HCT116 (cell line): ENCODE measurements around the gene HSPA12A. TPM values are rescaled to one million over a fixed set of nuclear protein-coding genes. Genes with fewer than 3 reads are reported as not detected.
"Not testable (repeated sequence)": the region's sequence is repeated elsewhere in the genome, so short reads cannot be mapped to it uniquely, and the experiment has no call there.

ENCODE experiments used
- ATAC-seq: fragments of 200-7000 bp; cut with Tn5 transposase; 2 replicates; pipeline ENCODE4 v1.9.1; 2020; ENCODE audit warnings: mild to moderate bottlenecking, moderate library complexity
- BruUV-seq: library from RNA; stranded (reverse); fragments of 400-500 nt; replicated peaks from 2 replicates; lab custom pipeline; 2021; lab: Mats Ljungman, UMichigan
- CTCF ChIA-PET: fragments of 300-600 bp; sonication (Branson Sonifier 250); formaldehyde crosslinking; loops from one replicate; lab custom pipeline; 2021; ENCODE audit warnings: antibody characterized with exemption; lab: Charles Lee
- POLR2A ChIA-PET: fragments of 300-600, 350-600 bp; sonication (Branson Sonifier 250); formaldehyde crosslinking; loops from one replicate; lab custom pipeline; 2021; ENCODE audit warnings: antibody characterized with exemption; lab: Charles Lee
- RAD21 ChIA-PET, 2 experiments: fragments of 300-600 bp; sonication (Branson Sonifier 250); formaldehyde crosslinking; loops; one replicate each; lab custom pipeline; 2023; ENCODE audit warnings: low total read pairs in 2 of 2; ENCODE audit not compliant: uncharacterized antibody in 2 of 2, unreplicated experiment in 2 of 2, low non-redundant PET in 1 of 2; lab: Charles Lee
- DNase-seq: peaks from one replicate; pipeline ENCODE4 v3.0.0-alpha.2; 2010; ENCODE audit warnings: low read depth, low spot score
- H2AFZ ChIP-seq: fragments of 200-600 bp; shearing (Covaris generic), sonication (generic); 2 replicates; pipeline ENCODE4 v1.6.1; 2017; ENCODE audit warnings: low read depth, mixed run types, mixed read lengths, antibody characterized with exemption, low read length; ENCODE audit not compliant: poor library complexity, severe bottlenecking
- H3K27ac ChIP-seq: 2 replicates; pipeline ENCODE4 v1.5.1; 2012; ENCODE audit warnings: low read depth, low read length
- H3K27me3 ChIP-seq: fragments of 200-600 bp; sonication (generic); 2 replicates; pipeline ENCODE4 v1.6.1; 2016; ENCODE audit warnings: mixed run types, low read length, mixed read lengths; ENCODE audit not compliant: insufficient read depth
- H3K36me3 ChIP-seq, 2 experiments: fragments of 200-500 bp in 1 of 2; fragments of 200-600 bp in 1 of 2; sonication (Bioruptor generic) in 1 of 2; sonication (generic) in 1 of 2; 2 replicates each; pipeline versions ENCODE4 v1.5.1 to v1.6.1; 2014 to 2016; ENCODE audit warnings: low read length in 2 of 2, inconsistent platforms in 1 of 2, mixed read lengths in 1 of 2, mixed run types in 1 of 2; ENCODE audit not compliant: insufficient read depth in 2 of 2, control insufficient read depth in 1 of 2
- H3K4me1 ChIP-seq, 2 experiments: fragments of 200-600 bp in 1 of 2; sonication (generic) in 1 of 2; 2 replicates each; pipeline versions ENCODE4 v1.5.1 to v1.6.1; 2012 to 2017; ENCODE audit warnings: low read length in 2 of 2, inconsistent platforms in 1 of 2, mild to moderate bottlenecking in 1 of 2, mixed read lengths in 1 of 2, mixed run types in 1 of 2, moderate library complexity in 1 of 2; ENCODE audit not compliant: insufficient read depth in 2 of 2, control insufficient read depth in 1 of 2
- H3K4me2 ChIP-seq: fragments of 200-600 bp; sonication (generic); 2 replicates; pipeline ENCODE4 v1.6.1; 2017; ENCODE audit warnings: mixed run types, low read length, mixed read lengths
- H3K4me3 ChIP-seq, 2 experiments: fragments of 200-600 bp in 1 of 2; sonication (generic) in 1 of 2; replicated peaks in 1 of 2; 2 replicates each; pipeline ENCODE4 v1.5.1; 2011 to 2016; ENCODE audit warnings: low read length in 2 of 2, control low read depth in 1 of 2, low read depth in 1 of 2, mild to moderate bottlenecking in 1 of 2, mixed read lengths in 1 of 2, mixed run types in 1 of 2
- H3K79me2 ChIP-seq: fragments of 200-600 bp; sonication (generic); 2 replicates; pipeline ENCODE4 v1.6.1; 2017; ENCODE audit warnings: mild to moderate bottlenecking, mixed run types, low read length, moderate library complexity, mixed read lengths; ENCODE audit not compliant: insufficient read depth
- H3K9ac ChIP-seq: fragments of 200-600 bp; sonication (generic); 2 replicates; pipeline ENCODE4 v1.6.1; 2016; ENCODE audit warnings: low read length, mixed read lengths
- H3K9me2 ChIP-seq: fragments of 200-600 bp; sonication (generic), shearing (Covaris generic); 2 replicates; pipeline ENCODE4 v1.6.1; 2017; ENCODE audit warnings: mixed run types, mild to moderate bottlenecking, moderate library complexity; ENCODE audit not compliant: insufficient read depth
- H3K9me3 ChIP-seq, 2 experiments: fragments of 200-500 bp in 1 of 2; fragments of 200-600 bp in 1 of 2; sonication (Bioruptor generic) in 1 of 2; sonication (generic) in 1 of 2; 2 replicates each; pipeline ENCODE4 v1.6.1; 2014 to 2017; ENCODE audit warnings: low read length in 2 of 2, mixed read lengths in 2 of 2, inconsistent platforms in 1 of 2, low read depth in 1 of 2, mild to moderate bottlenecking in 1 of 2, mixed run types in 1 of 2, moderate library complexity in 1 of 2; ENCODE audit not compliant: control insufficient read depth in 1 of 2, insufficient read depth in 1 of 2
- H4K20me1 ChIP-seq: fragments of 200-600 bp; sonication (generic), shearing (Covaris generic); 2 replicates; pipeline ENCODE4 v1.6.1; 2017; ENCODE audit warnings: mixed run types, mild to moderate bottlenecking, moderate library complexity; ENCODE audit not compliant: insufficient read depth
- CBX3 ChIP-seq: IDR thresholded peaks from 2 replicates; pipeline ENCODE4 v1.6.1; 2012; ENCODE audit warnings: low read depth
- CEBPB ChIP-seq: IDR thresholded peaks from 2 replicates; pipeline ENCODE4 v1.6.1; 2012; ENCODE audit warnings: low read depth
- EZH2phosphoT487 ChIP-seq: fragments of 200-600 bp; IDR thresholded peaks from 2 replicates; pipeline ENCODE4 v1.6.1; 2018; ENCODE audit warnings: antibody characterized with exemption, borderline replicate concordance
- FOSL1 ChIP-seq: IDR thresholded peaks from 2 replicates; pipeline ENCODE4 v1.6.1; 2012; ENCODE audit warnings: low read depth
- POLR2A ChIP-seq: IDR thresholded peaks from 2 replicates; pipeline ENCODE4 v1.7.0; 2011; ENCODE audit warnings: borderline replicate concordance; ENCODE audit not compliant: insufficient read depth, insufficient read length; ENCODE audit errors: extremely low read depth
- SRF ChIP-seq: IDR thresholded peaks from 2 replicates; pipeline ENCODE4 v1.6.1; 2012; ENCODE audit warnings: low read depth
- YY1 ChIP-seq: IDR thresholded peaks from 2 replicates; pipeline ENCODE4 v1.6.1; 2011; ENCODE audit warnings: low read length, low read depth, moderate library complexity, mild to moderate bottlenecking; ENCODE audit not compliant: insufficient replicate concordance; ENCODE audit errors: extremely low read depth
- intact Hi-C: fragments of 100-400 bp; cut with micrococcal nuclease; formaldehyde crosslinking; loops from 2 replicates; pipeline ENCODE4 v1.10.0; 2022
- total RNA-seq: library from RNA; stranded (reverse); gene quantifications from one replicate; pipeline ENCODE4 v1.2.1, GENCODE V29; 2021; ENCODE audit not compliant: unreplicated experiment
- TF ChIP-seq, protein P1 (sequence below): IDR thresholded peaks from 2 replicates; pipeline ENCODE4 v1.6.1; 2011; ENCODE audit warnings: mild to moderate bottlenecking, low read length, moderate library complexity; ENCODE audit not compliant: insufficient replicate concordance; ENCODE audit errors: extremely low read depth

Gene HSPA12A
- total RNA-seq, 1 experiment from 2014 or later = 19.8 TPM

DNA sequence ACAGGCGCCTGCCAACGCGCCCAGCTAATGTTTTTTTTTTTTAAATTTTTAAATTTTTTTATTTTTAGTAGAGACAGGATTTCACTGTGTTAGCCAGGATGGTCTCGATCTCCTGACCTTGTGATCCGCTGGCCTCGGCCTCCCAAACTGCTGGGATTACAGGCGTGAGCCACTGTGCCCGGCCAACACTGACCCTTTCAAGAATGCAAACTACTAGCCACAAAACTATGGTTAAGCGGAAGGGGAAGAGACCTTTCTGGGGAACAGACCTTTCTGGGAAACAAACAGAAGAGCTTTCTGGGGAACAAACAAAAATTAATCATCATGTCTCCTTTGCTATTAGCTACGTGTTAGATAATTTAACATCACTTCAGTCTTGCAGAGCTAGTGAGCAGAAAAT lies 30.6 kb downstream of the HSPA12A start:
- H2AFZ ChIP-seq, DNase-seq, H3K27me3 ChIP-seq, H3K4me2 ChIP-seq, POLR2A ChIA-PET, intact Hi-C loops, H3K36me3 ChIP-seq, ATAC-seq, H3K79me2 ChIP-seq, H3K4me1 ChIP-seq, H3K9me2 ChIP-seq, RAD21 ChIA-PET, H3K9ac ChIP-seq, H3K9me3 ChIP-seq, H3K27ac ChIP-seq, H3K4me3 ChIP-seq, H4K20me1 ChIP-seq, BruUV-seq: not testable (repeated sequence)
- CTCF ChIA-PET = interaction anchor here (1.6 kb wide), 1 partner anchor 26 kb away, joined by 3 read pairs; no protein-coding TSS in a partner anchor

DNA sequence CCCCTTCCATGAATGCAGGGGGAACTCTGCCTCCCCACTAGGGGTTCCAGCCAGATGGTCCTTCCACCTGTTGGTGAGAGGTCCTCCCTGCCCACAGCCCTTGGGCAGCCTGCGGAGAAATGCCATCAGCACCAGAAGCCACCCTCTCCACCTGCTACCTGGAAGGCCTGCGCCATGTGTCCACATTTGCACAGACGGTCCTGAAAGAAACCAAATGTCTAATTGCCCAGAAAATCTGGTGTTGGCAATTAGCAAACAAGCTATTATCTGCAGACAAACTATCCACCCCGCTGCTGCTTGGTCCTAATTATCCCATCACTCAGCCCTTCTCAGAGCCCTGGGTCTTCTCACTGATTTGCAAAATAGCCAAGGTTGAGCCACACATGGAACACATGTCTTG lies 32.3 kb downstream of the HSPA12A start:
- Histone ChIP-seq H4K20me1 (no peaks in the 10 kb centered on the region), H2AFZ (no peak overlapping the region), H3K9ac (no peak overlapping the region), H3K9me3 (no peaks in the 10 kb centered on the region), H3K27me3 (no peaks in the 10 kb centered on the region), H3K79me2 (no peaks in the 10 kb centered on the region; the same call in 1 of the 2 replicates), H3K27ac (no peak overlapping the region), H3K9me2 (no peaks in the 10 kb centered on the region), H3K4me2 (no peak overlapping the region), H3K4me1 (no peaks in the 10 kb centered on the region), H3K4me3 (no peak overlapping the region), H3K36me3 (no peaks in the 10 kb centered on the region)
- CTCF ChIA-PET = no interaction called here
- TF ChIP-seq, protein P1, sequence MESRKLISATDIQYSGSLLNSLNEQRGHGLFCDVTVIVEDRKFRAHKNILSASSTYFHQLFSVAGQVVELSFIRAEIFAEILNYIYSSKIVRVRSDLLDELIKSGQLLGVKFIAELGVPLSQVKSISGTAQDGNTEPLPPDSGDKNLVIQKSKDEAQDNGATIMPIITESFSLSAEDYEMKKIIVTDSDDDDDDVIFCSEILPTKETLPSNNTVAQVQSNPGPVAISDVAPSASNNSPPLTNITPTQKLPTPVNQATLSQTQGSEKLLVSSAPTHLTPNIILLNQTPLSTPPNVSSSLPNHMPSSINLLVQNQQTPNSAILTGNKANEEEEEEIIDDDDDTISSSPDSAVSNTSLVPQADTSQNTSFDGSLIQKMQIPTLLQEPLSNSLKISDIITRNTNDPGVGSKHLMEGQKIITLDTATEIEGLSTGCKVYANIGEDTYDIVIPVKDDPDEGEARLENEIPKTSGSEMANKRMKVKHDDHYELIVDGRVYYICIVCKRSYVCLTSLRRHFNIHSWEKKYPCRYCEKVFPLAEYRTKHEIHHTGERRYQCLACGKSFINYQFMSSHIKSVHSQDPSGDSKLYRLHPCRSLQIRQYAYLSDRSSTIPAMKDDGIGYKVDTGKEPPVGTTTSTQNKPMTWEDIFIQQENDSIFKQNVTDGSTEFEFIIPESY = no peak
- TF ChIP-seq CEBPB (no peak), YY1 (no peak), POLR2A (no peak), EZH2phosphoT487 (no peak), CBX3 (no peak), SRF (no peak), FOSL1 (no peak)
- ATAC-seq = no peak
- intact Hi-C loops = no loop called here
- no peak for DNase-seq
- BruUV-seq = no TSS peak
- POLR2A ChIA-PET = no interaction called here
- RAD21 ChIA-PET = no interaction called here
